B cell (primary cell): ENCODE data around the gene CATSPER3. TPM values are rescaled to one million over a fixed set of nuclear protein-coding genes. Genes with fewer than 3 reads are reported as not detected.

Experiments used
- ATAC-seq: fragments of 200-7000 bp; cut with Tn5 transposase; one replicate; pipeline ENCODE4 v1.10.0; 2021; ENCODE audit warnings: low read depth, mild to moderate bottlenecking, moderate number of reproducible peaks, moderate library complexity
- CTCF ChIA-PET: fragments of 350-600 bp; sonication (Branson Sonifier 250); formaldehyde crosslinking; loops from one replicate; lab custom pipeline; 2021; ENCODE audit warnings: antibody characterized with exemption, inconsistent platforms; lab: Charles Lee
- POLR2A ChIA-PET: fragments of 350-600 bp; sonication (Branson Sonifier 250); formaldehyde crosslinking; loops from one replicate; lab custom pipeline; 2021; ENCODE audit warnings: antibody characterized with exemption; lab: Charles Lee
- DNase-seq: peaks from one replicate; pipeline ENCODE4 v3.0.0; 2013
- H2AFZ ChIP-seq: 2 replicates; pipeline ENCODE4 v1.6.1; 2012; ENCODE audit warnings: mild to moderate bottlenecking, low read depth, low read length; ENCODE audit not compliant: insufficient read depth, poor library complexity, severe bottlenecking
- H3K27ac ChIP-seq, 2 donors: 1 replicate in 1 of 2; 2 replicates in 1 of 2; pipeline ENCODE4 v1.5.1; 2012 to 2013; ENCODE audit warnings: low read length in 2 of 2, mild to moderate bottlenecking in 2 of 2, moderate library complexity in 1 of 2
- H3K27me3 ChIP-seq, 4 experiments: fragments of 200-600 bp in 1 of 4; sonication (generic) in 1 of 4; replicated peaks in 1 of 4; 1 replicate in 2 of 4; 2 replicates in 2 of 4; pipeline versions ENCODE4 v1.6.1 to v1.7.0; 2013 to 2016; ENCODE audit warnings: low read length in 3 of 4, mild to moderate bottlenecking in 2 of 4, mixed read lengths in 1 of 4, moderate library complexity in 1 of 4; ENCODE audit not compliant: insufficient read depth in 4 of 4, control insufficient read depth in 3 of 4; ENCODE audit errors: control extremely low read depth in 1 of 4
- H3K36me3 ChIP-seq, 2 experiments: replicated peaks in 1 of 2; 1 replicate in 1 of 2; 2 replicates in 1 of 2; pipeline versions ENCODE4 v1.6.1 to v1.7.1; 2013; ENCODE audit warnings: low read length in 1 of 2; ENCODE audit not compliant: insufficient read depth in 2 of 2, control insufficient read depth in 1 of 2; ENCODE audit errors: control extremely low read depth in 1 of 2, extremely low read depth in 1 of 2
- H3K4me1 ChIP-seq, 2 donors: fragments of 200-600 bp in 1 of 2; sonication (generic) in 1 of 2; 1 replicate in 1 of 2; 2 replicates in 1 of 2; pipeline versions ENCODE4 v1.5.1 to v1.6.1; 2013 to 2017; ENCODE audit warnings: low read length in 2 of 2; ENCODE audit not compliant: control insufficient read depth in 2 of 2, insufficient read depth in 2 of 2
- H3K4me2 ChIP-seq: replicated peaks from 2 replicates; pipeline ENCODE3; 2012; ENCODE audit warnings: mild to moderate bottlenecking, low read depth, low read length; ENCODE audit not compliant: poor library complexity, severe bottlenecking
- H3K4me3 ChIP-seq, 5 experiments: fragments of 200-600 bp in 1 of 5; sonication (generic) in 1 of 5; 1 replicate in 3 of 5; 2 replicates in 2 of 5; pipeline versions ENCODE4 v1.5.1 to v1.7.0; 2011 to 2016; ENCODE audit warnings: low read length in 4 of 5, mild to moderate bottlenecking in 4 of 5, low read depth in 2 of 5, control low read depth in 1 of 5, moderate library complexity in 1 of 5; ENCODE audit not compliant: insufficient read depth in 1 of 5; ENCODE audit errors: control extremely low read depth in 1 of 5, extremely low read depth in 1 of 5
- H3K79me2 ChIP-seq: fragments of 200-600 bp; sonication (generic); one replicate; pipeline ENCODE4 v1.6.0; 2016; ENCODE audit warnings: low read length; ENCODE audit not compliant: control insufficient read depth, insufficient read depth
- H3K9ac ChIP-seq: fragments of 200-600 bp; sonication (generic); 2 replicates; pipeline ENCODE4 v1.6.1; 2017; ENCODE audit warnings: mild to moderate bottlenecking, low read length, moderate library complexity
- H3K9me3 ChIP-seq, 3 donors: one replicate each; pipeline versions ENCODE4 v1.6.1 to v1.7.1; 2013; ENCODE audit warnings: low read length in 2 of 3; ENCODE audit not compliant: control insufficient read depth in 2 of 3, insufficient read depth in 1 of 3; ENCODE audit errors: control extremely low read depth in 1 of 3
- H4K20me1 ChIP-seq: 2 replicates; pipeline ENCODE4 v1.6.0; 2012; ENCODE audit warnings: mild to moderate bottlenecking, low read length; ENCODE audit not compliant: insufficient read depth, control insufficient read depth, poor library complexity, severe bottlenecking
- H3K27ac Mint-ChIP-seq: one replicate; pipeline ENCODE4 v1.8.0; 2021; ENCODE audit warnings: mixed read lengths
- H3K27me3 Mint-ChIP-seq: one replicate; pipeline ENCODE4 v1.8.0; 2021; ENCODE audit warnings: mixed read lengths
- H3K4me1 Mint-ChIP-seq: one replicate; pipeline ENCODE4 v1.8.0; 2021; ENCODE audit warnings: mixed read lengths
- H3K4me3 Mint-ChIP-seq: one replicate; pipeline ENCODE4 v1.8.0; 2021; ENCODE audit warnings: mixed read lengths
- H3K9me3 Mint-ChIP-seq: one replicate; pipeline ENCODE4 v1.8.0; 2022; ENCODE audit warnings: mixed read lengths; ENCODE audit not compliant: insufficient read depth
- EZH2 ChIP-seq: IDR thresholded peaks from 2 replicates; pipeline ENCODE4 v1.6.1; 2012; ENCODE audit warnings: borderline replicate concordance, low read depth, mild to moderate bottlenecking, moderate library complexity, low read length; ENCODE audit not compliant: insufficient read depth, poor library complexity, severe bottlenecking
- WGBS: methylation state at CpG from one replicate; pipeline ENCODE4 v1.1.5; 2013; ENCODE audit warnings: missing lambda C conversion rate; ENCODE audit not compliant: insufficient coverage; 5-methylcytosine and 5-hydroxymethylcytosine counted together
- intact Hi-C: fragments of 100-400 bp; cut with micrococcal nuclease; formaldehyde crosslinking; loops from one replicate; pipeline ENCODE4 v1.10.0; 2022
- polyA plus RNA-seq: library from polyadenylated mRNA; depleted of rRNA; stranded (reverse); fragments of >200 nt; gene quantifications from 2 replicates; pipeline ENCODE4 v1.2.3, GENCODE V29; 2012
- total RNA-seq, 2 donors: library from RNA; stranded (reverse); fragments of 120-200 nt in 1 of 2; gene quantifications; 1 replicate in 1 of 2; 2 replicates in 1 of 2; pipeline versions ENCODE4 v1.2.3 to v1.2.4, GENCODE V29; 2013 to 2022
- TF ChIP-seq, protein P1 (sequence below): fragments of 200-600 bp; IDR thresholded peaks from one replicate; pipeline ENCODE4 v1.8.0; 2022; ENCODE audit warnings: antibody characterized with exemption, mild to moderate bottlenecking

The CATSPER3 gene
- total and polyA plus RNA-seq, 2 donors (not counting 1 experiment from before 2014, with no cell fraction given), result 0.79 to 1.3 TPM

DNA sequence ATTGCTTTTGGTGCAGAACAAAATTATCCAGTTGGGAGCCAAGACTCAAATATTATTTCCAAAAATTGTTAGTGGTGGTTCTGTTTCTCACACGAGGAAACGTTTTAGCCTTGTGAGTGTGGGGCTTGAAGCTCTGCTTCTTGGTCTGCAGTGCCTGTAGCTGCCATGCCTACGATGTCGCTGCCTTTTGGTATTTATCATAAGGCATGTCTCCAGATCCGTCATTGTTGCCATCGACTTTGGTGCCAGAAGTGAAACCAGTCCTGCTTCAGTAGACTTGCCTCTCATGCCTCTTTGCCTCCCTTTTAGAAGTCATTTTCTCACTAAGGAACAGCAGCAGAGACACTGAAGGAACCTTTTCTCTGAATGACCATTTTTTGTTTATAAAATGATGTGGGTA is 29.7 kb upstream of the CATSPER3 start:
- Mint-ChIP-seq H3K4me1 (no peaks in the 10 kb centered on the region), H3K4me3 (no peak overlapping the region), H3K9me3 (no peaks in the 10 kb centered on the region), H3K27me3 (no peaks in the 10 kb centered on the region), H3K27ac (no peak overlapping the region)
- ATAC-seq (no peak), DNase-seq (no peak)
- 98% methylated on average over 4 of the region's 6 CpGs for WGBS
- ChIA-PET CTCF (no interaction called here), POLR2A (no interaction called here)
- Histone ChIP-seq H3K4me2 (no peak overlapping the region), H3K4me3 (no peak overlapping the region), H3K4me1 (no peaks in the 10 kb centered on the region), H3K9ac (no peak overlapping the region), H3K9me3 (no peaks in the 10 kb centered on the region), H3K36me3 (peaks cover 0 to 18% of the 10 kb centered on the region in 2 experiments), H3K27me3 (no peaks in the 10 kb centered on the region), H4K20me1 (no peaks in the 10 kb centered on the region), H2AFZ (no peak overlapping the region), H3K27ac (no peak overlapping the region), H3K79me2 (no peaks in the 10 kb centered on the region)
- no peak for TF ChIP-seq EZH2
- TF ChIP-seq, protein P1, sequence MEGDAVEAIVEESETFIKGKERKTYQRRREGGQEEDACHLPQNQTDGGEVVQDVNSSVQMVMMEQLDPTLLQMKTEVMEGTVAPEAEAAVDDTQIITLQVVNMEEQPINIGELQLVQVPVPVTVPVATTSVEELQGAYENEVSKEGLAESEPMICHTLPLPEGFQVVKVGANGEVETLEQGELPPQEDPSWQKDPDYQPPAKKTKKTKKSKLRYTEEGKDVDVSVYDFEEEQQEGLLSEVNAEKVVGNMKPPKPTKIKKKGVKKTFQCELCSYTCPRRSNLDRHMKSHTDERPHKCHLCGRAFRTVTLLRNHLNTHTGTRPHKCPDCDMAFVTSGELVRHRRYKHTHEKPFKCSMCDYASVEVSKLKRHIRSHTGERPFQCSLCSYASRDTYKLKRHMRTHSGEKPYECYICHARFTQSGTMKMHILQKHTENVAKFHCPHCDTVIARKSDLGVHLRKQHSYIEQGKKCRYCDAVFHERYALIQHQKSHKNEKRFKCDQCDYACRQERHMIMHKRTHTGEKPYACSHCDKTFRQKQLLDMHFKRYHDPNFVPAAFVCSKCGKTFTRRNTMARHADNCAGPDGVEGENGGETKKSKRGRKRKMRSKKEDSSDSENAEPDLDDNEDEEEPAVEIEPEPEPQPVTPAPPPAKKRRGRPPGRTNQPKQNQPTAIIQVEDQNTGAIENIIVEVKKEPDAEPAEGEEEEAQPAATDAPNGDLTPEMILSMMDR, result no peak
- intact Hi-C loops, result no loop called here

DNA sequence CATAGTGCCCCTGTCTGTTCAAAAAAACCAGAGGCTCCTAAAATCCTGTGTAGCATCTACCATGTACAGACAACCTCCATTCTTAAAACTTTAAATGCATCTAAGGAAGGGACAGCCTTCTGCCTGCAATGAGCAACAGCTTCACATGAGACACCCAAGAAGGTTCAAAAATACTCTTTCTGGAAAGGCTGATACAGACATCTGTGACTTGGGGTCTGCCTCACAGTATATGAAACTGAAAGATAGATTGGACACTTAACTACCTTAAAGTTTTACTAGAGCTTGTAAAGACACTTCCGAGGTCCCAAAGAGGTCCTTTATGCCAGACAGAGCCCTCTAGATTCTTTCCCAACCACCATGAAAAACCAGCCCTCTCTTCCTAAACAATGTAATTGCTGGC is 28.2 kb upstream of the CATSPER3 start:
- H4K20me1 ChIP-seq, result no peaks in the 10 kb centered on the region
- no peaks in the 10 kb centered on the region for H3K79me2 ChIP-seq
- ChIA-PET CTCF (no interaction called here), POLR2A (no interaction called here)
- H3K4me3 ChIP-seq, result no peak overlapping the region
- H3K4me1 Mint-ChIP-seq, result no peaks in the 10 kb centered on the region
- no peaks in the 10 kb centered on the region for H3K9me3 Mint-ChIP-seq
- H3K27ac Mint-ChIP-seq, result no peak overlapping the region
- WGBS, result 100% methylated on average over 1 of the region's 1 CpG
- H3K9me3 ChIP-seq, result no peaks in the 10 kb centered on the region
- H3K27me3 Mint-ChIP-seq, result no peaks in the 10 kb centered on the region
- no peak overlapping the region for H2AFZ ChIP-seq
- H3K4me2 ChIP-seq, result no peak overlapping the region
- H3K27ac ChIP-seq, result no peak overlapping the region
- peaks cover 0 to 18% of the 10 kb centered on the region in 2 experiments for H3K36me3 ChIP-seq
- no peaks in the 10 kb centered on the region for H3K27me3 ChIP-seq
- intact Hi-C loops, result no loop called here
- no peaks in the 10 kb centered on the region for H3K4me1 ChIP-seq
- no peak for DNase-seq
- no peak overlapping the region for H3K4me3 Mint-ChIP-seq
- ATAC-seq, result no peak
- TF ChIP-seq EZH2, result no peak
- TF ChIP-seq, protein P1, result no peak
- H3K9ac ChIP-seq, result no peak overlapping the region
